RWPE2 (cell line): Measurements from ENCODE around the gene ARAF.

Source experiments
- ATAC-seq: fragments of 200-7000 bp; cut with Tn5 transposase; 3 replicates; pipeline ENCODE4 v1.9.1; 2021; ENCODE audit warnings: low read depth
- DNase-seq: peaks from one replicate; pipeline ENCODE4 v3.0.0-alpha.2; 2020; ENCODE audit warnings: low spot score
- H3K27ac ChIP-seq: fragments of 450-650 bp; 2 replicates; pipeline ENCODE4 v1.5.1; 2017; ENCODE audit warnings: mild to moderate bottlenecking; ENCODE audit not compliant: poor library complexity, severe bottlenecking
- H3K27me3 ChIP-seq: fragments of 250-450 bp; sonication (Bioruptor Pico); 2 replicates; pipeline ENCODE4 v1.5.1; 2021; ENCODE audit warnings: mild to moderate bottlenecking, moderate library complexity; ENCODE audit not compliant: insufficient read depth, poor library complexity, severe bottlenecking
- H3K36me3 ChIP-seq: fragments of 250-450 bp; sonication (Bioruptor Pico); 2 replicates; pipeline ENCODE4 v1.5.1; 2020; ENCODE audit warnings: low read depth, mild to moderate bottlenecking, moderate library complexity
- H3K4me1 ChIP-seq: fragments of 250-450 bp; sonication (Bioruptor Pico); 2 replicates; pipeline ENCODE4 v1.5.1; 2021; ENCODE audit warnings: mild to moderate bottlenecking, moderate library complexity; ENCODE audit not compliant: insufficient read depth, poor library complexity, severe bottlenecking
- H3K4me3 ChIP-seq: fragments of 250-450 bp; sonication (Bioruptor Pico); 2 replicates; pipeline ENCODE4 v1.5.1; 2021; ENCODE audit warnings: mild to moderate bottlenecking, moderate library complexity; ENCODE audit not compliant: severe bottlenecking
- H3K9me3 ChIP-seq: fragments of 250-450 bp; sonication (Bioruptor Pico); 2 replicates; pipeline ENCODE4 v1.5.1; 2021; ENCODE audit warnings: mild to moderate bottlenecking, moderate library complexity; ENCODE audit not compliant: severe bottlenecking
- TF ChIP-seq, protein P1 (sequence below): fragments of 450-650 bp; IDR thresholded peaks from one replicate; pipeline ENCODE4 v1.5.1; 2017; ENCODE audit warnings: mild to moderate bottlenecking, moderate library complexity; ENCODE audit not compliant: poor library complexity, severe bottlenecking

ARAF gene

DNA sequence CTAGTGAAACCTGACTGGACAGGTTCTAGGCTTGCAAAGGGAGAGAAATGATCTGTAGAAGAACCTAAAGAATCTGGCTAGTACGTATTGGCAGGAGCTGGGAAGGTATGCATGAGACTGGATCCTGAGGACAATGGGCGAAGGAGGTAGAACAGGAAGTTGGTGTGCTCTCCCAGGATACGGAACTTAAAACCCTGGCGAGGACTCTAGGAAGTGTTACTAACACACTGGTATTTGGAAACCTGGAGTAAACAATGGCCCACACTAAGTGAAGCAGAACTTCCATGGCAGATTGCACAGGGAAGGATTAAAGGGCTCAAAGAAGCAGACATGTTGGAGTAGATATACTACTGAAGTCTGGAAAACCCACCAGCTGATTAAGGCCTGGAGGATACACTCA is 49.5 kb downstream of the ARAF start:
- no peak for DNase-seq
- H3K4me3 ChIP-seq: no peak overlapping the region
- no peaks in the 10 kb centered on the region for H3K27me3 ChIP-seq
- H3K4me1 ChIP-seq: no peaks in the 10 kb centered on the region
- ATAC-seq: no peak
- H3K36me3 ChIP-seq: no peaks in the 10 kb centered on the region
- H3K27ac ChIP-seq: no peak overlapping the region
- H3K9me3 ChIP-seq: no peaks in the 10 kb centered on the region
- TF ChIP-seq, protein P1, sequence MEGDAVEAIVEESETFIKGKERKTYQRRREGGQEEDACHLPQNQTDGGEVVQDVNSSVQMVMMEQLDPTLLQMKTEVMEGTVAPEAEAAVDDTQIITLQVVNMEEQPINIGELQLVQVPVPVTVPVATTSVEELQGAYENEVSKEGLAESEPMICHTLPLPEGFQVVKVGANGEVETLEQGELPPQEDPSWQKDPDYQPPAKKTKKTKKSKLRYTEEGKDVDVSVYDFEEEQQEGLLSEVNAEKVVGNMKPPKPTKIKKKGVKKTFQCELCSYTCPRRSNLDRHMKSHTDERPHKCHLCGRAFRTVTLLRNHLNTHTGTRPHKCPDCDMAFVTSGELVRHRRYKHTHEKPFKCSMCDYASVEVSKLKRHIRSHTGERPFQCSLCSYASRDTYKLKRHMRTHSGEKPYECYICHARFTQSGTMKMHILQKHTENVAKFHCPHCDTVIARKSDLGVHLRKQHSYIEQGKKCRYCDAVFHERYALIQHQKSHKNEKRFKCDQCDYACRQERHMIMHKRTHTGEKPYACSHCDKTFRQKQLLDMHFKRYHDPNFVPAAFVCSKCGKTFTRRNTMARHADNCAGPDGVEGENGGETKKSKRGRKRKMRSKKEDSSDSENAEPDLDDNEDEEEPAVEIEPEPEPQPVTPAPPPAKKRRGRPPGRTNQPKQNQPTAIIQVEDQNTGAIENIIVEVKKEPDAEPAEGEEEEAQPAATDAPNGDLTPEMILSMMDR: no peak

DNA sequence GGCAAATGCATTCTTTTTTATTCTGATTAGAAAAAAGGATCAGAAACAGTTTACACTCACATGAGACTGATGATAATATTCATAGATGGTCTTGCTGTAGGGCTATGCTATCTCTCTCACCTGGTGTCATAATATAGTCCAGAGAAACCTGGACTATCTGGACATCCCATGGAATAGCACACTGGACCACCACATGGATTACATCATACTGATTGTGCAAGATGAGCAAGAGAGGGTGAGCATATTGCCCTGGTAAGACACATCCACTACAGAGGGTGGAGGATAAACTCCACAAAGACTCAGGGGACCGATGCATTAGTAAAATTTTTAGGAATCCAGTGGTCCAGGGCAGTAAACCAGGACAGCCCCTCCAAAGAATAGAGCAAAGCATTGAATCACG is 50.5 kb downstream of the ARAF start:
- H3K4me3 ChIP-seq: no peak overlapping the region
- H3K27me3 ChIP-seq: no peaks in the 10 kb centered on the region
- TF ChIP-seq, protein P1: no peak
- H3K9me3 ChIP-seq: no peaks in the 10 kb centered on the region
- no peak for ATAC-seq
- no peak for DNase-seq
- H3K4me1 ChIP-seq: no peaks in the 10 kb centered on the region
- no peak overlapping the region for H3K27ac ChIP-seq
- no peaks in the 10 kb centered on the region for H3K36me3 ChIP-seq

DNA sequence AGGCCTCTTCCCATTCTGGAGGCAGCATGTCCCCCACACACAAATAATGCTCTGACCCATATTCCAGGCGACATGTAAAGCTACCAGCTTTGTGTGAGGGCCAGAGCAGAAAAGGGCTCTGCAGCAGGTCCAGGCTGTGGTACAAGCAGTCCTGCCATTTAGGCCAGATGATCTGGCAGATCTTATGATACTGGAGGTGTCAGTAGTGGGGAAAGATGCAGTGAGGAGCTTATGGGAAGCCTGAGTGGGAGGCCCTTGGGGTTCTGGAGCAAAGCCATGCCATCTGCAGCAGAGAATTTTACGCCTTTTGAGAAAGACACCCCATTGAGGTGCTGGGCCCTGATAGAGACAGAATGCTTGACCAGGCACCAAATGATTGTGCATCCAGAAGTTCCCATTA is 50.9 kb downstream of the ARAF start:
- ATAC-seq (no peak), DNase-seq (no peak)
- no peaks in the 10 kb centered on the region for H3K4me1 ChIP-seq
- TF ChIP-seq, protein P1: no peak
- no peaks in the 10 kb centered on the region for H3K36me3 ChIP-seq
- H3K27me3 ChIP-seq: no peaks in the 10 kb centered on the region
- no peaks in the 10 kb centered on the region for H3K9me3 ChIP-seq
- H3K4me3 ChIP-seq: no peak overlapping the region
- H3K27ac ChIP-seq: no peak overlapping the region

DNA sequence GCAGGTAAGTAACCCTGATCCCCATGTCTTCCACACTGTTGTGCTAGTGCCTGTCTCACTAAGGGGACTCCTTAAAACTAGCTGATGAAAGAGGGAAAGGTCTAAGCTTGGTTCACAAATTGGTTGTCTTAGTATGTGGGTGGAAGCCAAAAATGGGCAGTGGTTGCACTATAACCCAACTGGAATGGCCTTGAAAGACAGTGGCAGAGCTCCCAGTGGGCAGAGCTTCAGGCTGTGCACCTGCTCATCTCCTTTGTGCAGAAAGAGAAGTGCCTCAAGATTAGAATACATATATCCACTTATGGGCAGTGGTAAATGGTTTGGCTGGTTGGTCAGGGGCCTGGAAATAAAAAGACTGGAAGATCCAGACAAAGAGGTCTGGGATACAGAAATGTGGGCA is 51.4 kb downstream of the ARAF start:
- H3K27me3 ChIP-seq: no peaks in the 10 kb centered on the region
- DNase-seq (no peak), ATAC-seq (no peak)
- H3K27ac ChIP-seq: no peak overlapping the region
- no peaks in the 10 kb centered on the region for H3K36me3 ChIP-seq
- TF ChIP-seq, protein P1: no peak
- H3K4me1 ChIP-seq: no peaks in the 10 kb centered on the region
- no peaks in the 10 kb centered on the region for H3K9me3 ChIP-seq
- H3K4me3 ChIP-seq: no peak overlapping the region

DNA sequence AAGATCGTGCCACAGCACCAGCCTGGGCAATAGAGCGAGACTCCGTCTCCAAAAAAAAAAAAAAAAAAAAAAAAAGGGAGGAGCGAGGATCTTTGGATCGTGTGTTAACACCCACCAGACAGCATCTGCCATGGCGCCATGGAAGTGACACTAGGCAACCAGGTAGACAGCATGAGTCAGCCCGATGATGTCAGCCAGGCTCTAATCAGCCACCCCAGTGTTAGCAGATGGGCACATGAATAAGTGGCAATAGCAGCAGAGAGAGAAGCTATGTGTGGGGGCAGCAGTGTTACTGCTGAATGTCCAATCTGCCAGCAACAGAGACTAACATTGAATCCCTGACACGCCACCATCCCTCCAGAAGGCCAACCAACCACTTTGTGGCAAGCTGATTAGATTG is 52.1 kb downstream of the ARAF start:
- Histone ChIP-seq H3K27me3 (no peaks in the 10 kb centered on the region), H3K9me3 (no peaks in the 10 kb centered on the region), H3K36me3 (no peaks in the 10 kb centered on the region), H3K4me1 (no peaks in the 10 kb centered on the region), H3K27ac (no peak overlapping the region), H3K4me3 (no peak overlapping the region)
- no peak for DNase-seq
- ATAC-seq: no peak
- TF ChIP-seq, protein P1: no peak
